GM21367 (cell line): Measurements from ENCODE around the gene DISP1.

Experiments used
- ATAC-seq: cut with Tn5 transposase; IDR thresholded peaks from one replicate; pipeline ENCODE4 v1.9.1; 2021; ENCODE audit not compliant: unreplicated experiment

DISP1 gene

GRCh38 chr1:222791006-222791710 lies 23.7 kb upstream of the DISP1 start:
- ATAC-seq = no peak

- no peak for ATAC-seq
Observed at GRCh38 chr1:222792744-222793143, 22.1 kb upstream of the DISP1 start.

GRCh38 chr1:222794656-222795474 lies 20.0 kb upstream of the DISP1 start:
- no peak for ATAC-seq

- ATAC-seq = no peak
Observed at GRCh38 chr1:222798116-222798515, 16.7 kb upstream of the DISP1 start.

- ATAC-seq = no peak
Observed at GRCh38 chr1:222798975-222799374, 15.9 kb upstream of the DISP1 start.

GRCh38 chr1:222801067-222801466 lies 13.8 kb upstream of the DISP1 start:
- ATAC-seq = no peak

GRCh38 chr1:222811671-222812070 lies 3.2 kb upstream of the DISP1 start:
- no peak for ATAC-seq

GRCh38 chr1:222813866-222814535 lies 838 bp upstream of the DISP1 start:
- ATAC-seq = no peak

GRCh38 chr1:222815440-222815765 lies 564 bp downstream of the DISP1 start:
- no peak for ATAC-seq

GRCh38 chr1:222817529-222817928 lies 2.7 kb downstream of the DISP1 start:
- no peak for ATAC-seq

- no peak for ATAC-seq
Observed at GRCh38 chr1:222818171-222818570, 3.3 kb downstream of the DISP1 start.

GRCh38 chr1:222820171-222820712 lies 5.4 kb downstream of the DISP1 start:
- no peak for ATAC-seq

- ATAC-seq = no peak
Observed at GRCh38 chr1:222821239-222821638, 6.4 kb downstream of the DISP1 start.

- ATAC-seq = no peak
Observed at GRCh38 chr1:222823695-222824094, 8.9 kb downstream of the DISP1 start.

- no peak for ATAC-seq
Observed at GRCh38 chr1:222824641-222825040, 9.8 kb downstream of the DISP1 start.

GRCh38 chr1:222828939-222829338 lies 14.1 kb downstream of the DISP1 start:
- ATAC-seq = no peak

GRCh38 chr1:222829868-222830267 lies 15.0 kb downstream of the DISP1 start:
- no peak for ATAC-seq

GRCh38 chr1:222833356-222833876 lies 18.6 kb downstream of the DISP1 start:
- no peak for ATAC-seq

GRCh38 chr1:222843469-222844410 lies 28.9 kb downstream of the DISP1 start:
- no peak for ATAC-seq

- no peak for ATAC-seq
Observed at GRCh38 chr1:222844411-222844779, 29.6 kb downstream of the DISP1 start.
